OCI-LY1 (cell line): Measurements from ENCODE around the gene MT1E.

ENCODE experiments used
- EZH2 ChIP-seq: fragments of 200-600 bp; sonication (generic), shearing (Covaris generic); IDR thresholded peaks from 2 replicates; pipeline ENCODE4 v1.8.0; 2017; ENCODE audit warnings: borderline replicate concordance, mixed run types, mild to moderate bottlenecking, antibody characterized with exemption, low read length, moderate library complexity, mixed read lengths
- TF ChIP-seq, protein P1 (sequence below): fragments of 200-600 bp; sonication (generic), shearing (Covaris generic); IDR thresholded peaks from 2 replicates; pipeline ENCODE4 v1.5.1; 2017; ENCODE audit warnings: mild to moderate bottlenecking, antibody characterized with exemption, low read length, moderate library complexity, mixed read lengths

DNA sequence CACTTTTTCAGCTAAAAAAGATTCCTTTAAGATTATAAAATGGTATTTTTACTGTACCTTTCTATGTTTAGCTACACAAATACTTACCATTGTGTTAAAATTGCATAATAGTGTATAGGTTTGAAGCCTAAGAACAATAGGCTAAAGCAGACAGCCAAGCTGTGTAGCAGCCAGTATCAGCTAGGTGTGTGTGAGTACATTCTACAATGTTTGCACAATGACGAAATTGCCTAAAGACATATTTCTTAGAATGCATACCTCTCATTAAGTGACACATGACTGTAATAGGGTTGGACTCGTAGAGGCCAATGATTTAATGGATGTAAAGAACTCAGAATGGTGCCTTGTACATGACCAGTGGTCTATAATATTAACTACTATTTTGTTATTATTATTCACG is 24.2 kb downstream of the MT1E start:
- TF ChIP-seq, protein P1, sequence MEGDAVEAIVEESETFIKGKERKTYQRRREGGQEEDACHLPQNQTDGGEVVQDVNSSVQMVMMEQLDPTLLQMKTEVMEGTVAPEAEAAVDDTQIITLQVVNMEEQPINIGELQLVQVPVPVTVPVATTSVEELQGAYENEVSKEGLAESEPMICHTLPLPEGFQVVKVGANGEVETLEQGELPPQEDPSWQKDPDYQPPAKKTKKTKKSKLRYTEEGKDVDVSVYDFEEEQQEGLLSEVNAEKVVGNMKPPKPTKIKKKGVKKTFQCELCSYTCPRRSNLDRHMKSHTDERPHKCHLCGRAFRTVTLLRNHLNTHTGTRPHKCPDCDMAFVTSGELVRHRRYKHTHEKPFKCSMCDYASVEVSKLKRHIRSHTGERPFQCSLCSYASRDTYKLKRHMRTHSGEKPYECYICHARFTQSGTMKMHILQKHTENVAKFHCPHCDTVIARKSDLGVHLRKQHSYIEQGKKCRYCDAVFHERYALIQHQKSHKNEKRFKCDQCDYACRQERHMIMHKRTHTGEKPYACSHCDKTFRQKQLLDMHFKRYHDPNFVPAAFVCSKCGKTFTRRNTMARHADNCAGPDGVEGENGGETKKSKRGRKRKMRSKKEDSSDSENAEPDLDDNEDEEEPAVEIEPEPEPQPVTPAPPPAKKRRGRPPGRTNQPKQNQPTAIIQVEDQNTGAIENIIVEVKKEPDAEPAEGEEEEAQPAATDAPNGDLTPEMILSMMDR: no peak
- TF ChIP-seq EZH2: no peak
